Colon (tissue), 2 donors: ENCODE measurements around the gene SLC51B.

Experiments
- FAIRE-seq: peaks from 2 replicates; lab custom pipeline; 2012; peaks lifted over from hg19 to GRCh38; lab: Jason Lieb, UNC
- donor health status: control.
- donor health status: control.

Gene SLC51B

GRCh38 chr15:65100442-65100841 is 55.3 kb downstream of the SLC51B start:
- no peak for FAIRE-seq

- no peak for FAIRE-seq
Measured at GRCh38 chr15:65101411-65101890, 56.3 kb downstream of the SLC51B start.

GRCh38 chr15:65101891-65102708 is 56.9 kb downstream of the SLC51B start:
- FAIRE-seq: no peak

GRCh38 chr15:65102912-65103311 is 57.7 kb downstream of the SLC51B start:
- FAIRE-seq: no peak
